Raji (cell line): ENCODE measurements around the gene PRICKLE4.

Experiments used
- POLR2A ChIP-seq: IDR thresholded peaks from 2 replicates; pipeline ENCODE4 v1.6.1; 2011; ENCODE audit warnings: low read depth, low read length, control low read depth; ENCODE audit not compliant: insufficient read depth

Gene PRICKLE4

GRCh38 chr6:41739041-41739440, 41.5 kb upstream of the PRICKLE4 start:
- no peak for TF ChIP-seq POLR2A

- no peak for TF ChIP-seq POLR2A
Measured at GRCh38 chr6:41740366-41741162, 40.0 kb upstream of the PRICKLE4 start.

GRCh38 chr6:41741625-41742490, 38.7 kb upstream of the PRICKLE4 start:
- TF ChIP-seq POLR2A, result no peak

- TF ChIP-seq POLR2A, result no peak
Measured at GRCh38 chr6:41743406-41744235, 37.0 kb upstream of the PRICKLE4 start.

GRCh38 chr6:41744236-41744787, 36.3 kb upstream of the PRICKLE4 start:
- no peak for TF ChIP-seq POLR2A

- TF ChIP-seq POLR2A, result no peak
Measured at GRCh38 chr6:41746107-41746506, 34.5 kb upstream of the PRICKLE4 start.

GRCh38 chr6:41747256-41748101, 33.1 kb upstream of the PRICKLE4 start, which contains the start of gene PGC:
PGC (minus strand) TSS chr6:41747397; CDS start chr6:41747334, 63 bp downstream.
- no peak for TF ChIP-seq POLR2A

GRCh38 chr6:41748102-41748477, 32.5 kb upstream of the PRICKLE4 start:
- TF ChIP-seq POLR2A, result no peak

GRCh38 chr6:41748542-41748941, 32.0 kb upstream of the PRICKLE4 start:
- no peak for TF ChIP-seq POLR2A

- no peak for TF ChIP-seq POLR2A
Measured at GRCh38 chr6:41750374-41750773, 30.2 kb upstream of the PRICKLE4 start.

GRCh38 chr6:41755895-41756294, 24.7 kb upstream of the PRICKLE4 start:
- TF ChIP-seq POLR2A, result no peak

- no peak for TF ChIP-seq POLR2A
Measured at GRCh38 chr6:41756354-41756753, 24.2 kb upstream of the PRICKLE4 start.

GRCh38 chr6:41757271-41757670, 23.3 kb upstream of the PRICKLE4 start:
- TF ChIP-seq POLR2A, result no peak
